Type B pancreatic cell (in vitro differentiated cells): ENCODE measurements around the gene MXD1. TPM values are rescaled to one million over a fixed set of nuclear protein-coding genes. Genes with fewer than 3 reads are reported as not detected.
"Not testable (repeated sequence)": the region's sequence is repeated elsewhere in the genome, so short reads cannot be mapped to it uniquely, and the experiment has no call there.

Source experiments
- DNase-seq: peaks from one replicate; pipeline ENCODE4 v3.0.0; 2021; ENCODE audit warnings: mixed read lengths; ENCODE audit not compliant: unreplicated experiment; ENCODE audit errors: extremely low spot score
- H3K27ac Mint-ChIP-seq: 2 replicates; pipeline ENCODE4 v1.8.0; 2021; ENCODE audit warnings: mild to moderate bottlenecking, mixed read lengths
- H3K27me3 Mint-ChIP-seq: 2 replicates; pipeline ENCODE4 v1.8.0; 2021; ENCODE audit warnings: mixed read lengths
- H3K36me3 Mint-ChIP-seq: 2 replicates; pipeline ENCODE4 v1.8.0; 2021; ENCODE audit warnings: mixed read lengths
- H3K4me1 Mint-ChIP-seq: one replicate; pipeline ENCODE4 v1.8.0; 2021; ENCODE audit warnings: mixed read lengths; ENCODE audit not compliant: unreplicated experiment
- H3K4me3 Mint-ChIP-seq: 2 replicates; pipeline ENCODE4 v1.8.0; 2021; ENCODE audit warnings: mild to moderate bottlenecking, mixed read lengths
- H3K9me3 Mint-ChIP-seq: 2 replicates; pipeline ENCODE4 v1.8.0; 2021; ENCODE audit warnings: mixed read lengths
- CTCF ChIP-seq: fragments of 200-600 bp; sonication (generic); conservative IDR thresholded peaks from 2 replicates; pipeline ENCODE4 v1.5.0; 2021; ENCODE audit warnings: antibody characterized with exemption, mild to moderate bottlenecking
- total RNA-seq: library from RNA; stranded (reverse); gene quantifications from 2 replicates; pipeline ENCODE4 v1.2.1, GENCODE V29; 2021; ENCODE audit warnings: low replicate concordance

Gene MXD1
- total RNA-seq, 1 donor from 2014 or later: 14.0 TPM

GRCh38 chr2:69893684-69894551 lies 21.0 kb upstream of the MXD1 start, which contains the start of gene SNRNP27:
Gene SNRNP27, plus strand, starts transcription at chr2:69893956. Its CDS starts 29 bp downstream, at chr2:69893985.
- Mint-ChIP-seq H3K27ac (peak within 1 kb of the TSS; percentile 96), H3K27me3 (no peaks in the 10 kb centered on the region), H3K9me3 (no peaks in the 10 kb centered on the region), H3K4me1 (peaks cover 8% of the 10 kb centered on the region), H3K4me3 (peak within 1 kb of the TSS; percentile 100), H3K36me3 (peaks cover 16% of the 10 kb centered on the region)
- DNase-seq: peak; percentile 82
- TF ChIP-seq CTCF: no peak

GRCh38 chr2:69894737-69895136 lies 20.2 kb upstream of the MXD1 start:
- H3K27ac Mint-ChIP-seq, H3K9me3 Mint-ChIP-seq: not testable (repeated sequence)

GRCh38 chr2:69902213-69902922 lies 12.5 kb upstream of the MXD1 start:
- Mint-ChIP-seq H3K27ac (no peak overlapping the region), H3K9me3 (no peaks in the 10 kb centered on the region), H3K27me3 (no peaks in the 10 kb centered on the region), H3K4me1 (no peaks in the 10 kb centered on the region), H3K4me3 (no peak overlapping the region), H3K36me3 (peaks cover 33% of the 10 kb centered on the region)
- TF ChIP-seq CTCF: no peak
- DNase-seq: no peak

More at GRCh38 chr2:69894737-69895136, 20.2 kb upstream of the MXD1 start:
- peaks cover 19% of the 10 kb centered on the region for H3K36me3 Mint-ChIP-seq
- DNase-seq, H3K4me1 Mint-ChIP-seq, H3K27me3 Mint-ChIP-seq: not testable (repeated sequence)
- H3K4me3 Mint-ChIP-seq: peak overlapping the region; percentile 100

- Mint-ChIP-seq H3K27ac (no peak overlapping the region), H3K4me1 (no peaks in the 10 kb centered on the region), H3K36me3 (peaks cover 9% of the 10 kb centered on the region), H3K27me3 (no peaks in the 10 kb centered on the region), H3K4me3 (no peak overlapping the region), H3K9me3 (no peaks in the 10 kb centered on the region)
- no peak for DNase-seq
- no peak for TF ChIP-seq CTCF
Observed at GRCh38 chr2:69907216-69907615, 7.7 kb upstream of the MXD1 start.

GRCh38 chr2:69911985-69912563 lies 2.8 kb upstream of the MXD1 start:
- Mint-ChIP-seq H3K4me1 (no peaks in the 10 kb centered on the region), H3K27ac (peak overlapping the region; percentile 70), H3K27me3 (peaks cover 3% of the 10 kb centered on the region), H3K9me3 (no peaks in the 10 kb centered on the region), H3K36me3 (no peaks in the 10 kb centered on the region), H3K4me3 (peak overlapping the region; percentile 25)
- peak; percentile 85 for TF ChIP-seq CTCF
- no peak for DNase-seq
